Astrocyte (in vitro differentiated cells and primary cell): ENCODE results near the gene RNU5B-1. TPM values are rescaled to one million over a fixed set of nuclear protein-coding genes. Genes with fewer than 3 reads are reported as not detected.

Experiments
- DNase-seq: peaks from one replicate; pipeline ENCODE4 v3.0.0-alpha.2; 2010; ENCODE audit warnings: low read depth
- FAIRE-seq: peaks from 2 replicates; lab custom pipeline; 2011; peaks lifted over from hg19 to GRCh38; lab: Jason Lieb, UNC
- H2AFZ ChIP-seq: 2 replicates; pipeline ENCODE4 v1.6.0; 2012; ENCODE audit warnings: low read depth, low read length, inconsistent platforms
- H3K27ac ChIP-seq: 2 replicates; pipeline ENCODE4 v1.5.1; 2011; ENCODE audit warnings: low read depth, low read length, inconsistent platforms
- H3K27me3 ChIP-seq: 2 replicates; pipeline ENCODE4 v1.6.0; 2011; ENCODE audit warnings: low read length, inconsistent platforms; ENCODE audit not compliant: insufficient read depth
- H3K36me3 ChIP-seq: 2 replicates; pipeline ENCODE4 v1.5.1; 2011; ENCODE audit warnings: low read length, inconsistent platforms; ENCODE audit not compliant: insufficient read depth
- H3K4me1 ChIP-seq: 2 replicates; pipeline ENCODE4 v1.5.1; 2011; ENCODE audit warnings: low read length, inconsistent platforms; ENCODE audit not compliant: insufficient read depth
- H3K4me2 ChIP-seq: 2 replicates; pipeline ENCODE4 v1.6.0; 2012; ENCODE audit warnings: low read length, inconsistent platforms
- H3K4me3 ChIP-seq: 2 replicates; pipeline ENCODE4 v1.5.1; 2011; ENCODE audit warnings: low read depth, mild to moderate bottlenecking, low read length, inconsistent platforms; ENCODE audit not compliant: insufficient read depth
- H3K79me2 ChIP-seq: 2 replicates; pipeline ENCODE4 v1.6.0; 2012; ENCODE audit warnings: mild to moderate bottlenecking, low read length, inconsistent platforms; ENCODE audit not compliant: insufficient read depth
- H3K9ac ChIP-seq: 2 replicates; pipeline ENCODE4 v1.6.0; 2012; ENCODE audit warnings: mild to moderate bottlenecking, low read length, inconsistent platforms
- H3K9me3 ChIP-seq: 2 replicates; pipeline ENCODE4 v1.5.1; 2012; ENCODE audit warnings: low read depth, mild to moderate bottlenecking, low read length, inconsistent platforms; ENCODE audit not compliant: insufficient read depth
- H4K20me1 ChIP-seq: 2 replicates; pipeline ENCODE4 v1.6.0; 2012; ENCODE audit warnings: low read length, inconsistent platforms; ENCODE audit not compliant: insufficient read depth
- H3K27ac Mint-ChIP-seq: one replicate; pipeline ENCODE4 v1.8.0; 2021; ENCODE audit warnings: mild to moderate bottlenecking, mixed read lengths; ENCODE audit not compliant: unreplicated experiment
- H3K27me3 Mint-ChIP-seq: one replicate; pipeline ENCODE4 v1.8.0; 2021; ENCODE audit warnings: low read depth, mixed read lengths; ENCODE audit not compliant: unreplicated experiment
- H3K36me3 Mint-ChIP-seq: one replicate; pipeline ENCODE4 v1.8.0; 2021; ENCODE audit warnings: low read depth, mixed read lengths; ENCODE audit not compliant: unreplicated experiment
- H3K4me1 Mint-ChIP-seq: one replicate; pipeline ENCODE4 v1.8.0; 2021; ENCODE audit warnings: low read depth, mixed read lengths; ENCODE audit not compliant: unreplicated experiment
- H3K4me3 Mint-ChIP-seq: one replicate; pipeline ENCODE4 v1.8.0; 2021; ENCODE audit warnings: mild to moderate bottlenecking, moderate library complexity, mixed read lengths; ENCODE audit not compliant: unreplicated experiment
- H3K9me3 Mint-ChIP-seq: one replicate; pipeline ENCODE4 v1.8.0; 2021; ENCODE audit warnings: mild to moderate bottlenecking, mixed read lengths; ENCODE audit not compliant: unreplicated experiment
- CTCF ChIP-seq: IDR thresholded peaks from 2 replicates; pipeline ENCODE4 v1.5.1; 2011; ENCODE audit warnings: low read depth, mild to moderate bottlenecking, inconsistent platforms, low read length, moderate library complexity; ENCODE audit not compliant: insufficient read depth
- EZH2 ChIP-seq: IDR thresholded peaks from 2 replicates; pipeline ENCODE4 v1.6.1; 2012; ENCODE audit warnings: mild to moderate bottlenecking, low read length, inconsistent platforms; ENCODE audit not compliant: insufficient read depth
- total RNA-seq: library from RNA; stranded (reverse); gene quantifications from 2 replicates; pipeline ENCODE4 v1.2.1, GENCODE V29; 2021

The RNU5B-1 gene
- total RNA-seq, 1 donor from 2014 or later = 11.7 TPM

- H3K27me3 ChIP-seq = peaks cover 18% of the 10 kb centered on the region
- H3K27ac Mint-ChIP-seq = no peak overlapping the region
- no peak for DNase-seq
- no peaks in the 10 kb centered on the region for H3K36me3 ChIP-seq
- no peak for FAIRE-seq
- peaks cover 16% of the 10 kb centered on the region for H3K4me1 Mint-ChIP-seq
- no peak overlapping the region for H3K9ac ChIP-seq
- no peak overlapping the region for H3K27ac ChIP-seq
- no peaks in the 10 kb centered on the region for H3K4me1 ChIP-seq
- no peaks in the 10 kb centered on the region for H3K79me2 ChIP-seq
- TF ChIP-seq EZH2 (no peak), CTCF (no peak)
- no peak overlapping the region for H3K4me2 ChIP-seq
- H3K4me3 ChIP-seq = no peak overlapping the region
- H4K20me1 ChIP-seq = no peaks in the 10 kb centered on the region
- no peak overlapping the region for H2AFZ ChIP-seq
- H3K9me3 ChIP-seq = no peaks in the 10 kb centered on the region
- H3K4me3 Mint-ChIP-seq = peak overlapping the region; percentile 50
- H3K36me3 Mint-ChIP-seq = peaks cover 2% of the 10 kb centered on the region
- H3K9me3 Mint-ChIP-seq = no peaks in the 10 kb centered on the region
- H3K27me3 Mint-ChIP-seq = peaks cover 29% of the 10 kb centered on the region
These were observed 31.0 kb downstream of the RNU5B-1 start for GRCh38 chr15:65335278-65336055.

- Histone ChIP-seq H2AFZ (no peak overlapping the region), H3K4me3 (no peak overlapping the region), H3K27me3 (peaks cover 18% of the 10 kb centered on the region), H3K27ac (no peak overlapping the region), H3K79me2 (no peaks in the 10 kb centered on the region), H3K4me1 (no peaks in the 10 kb centered on the region), H3K9me3 (no peaks in the 10 kb centered on the region), H4K20me1 (no peaks in the 10 kb centered on the region), H3K36me3 (no peaks in the 10 kb centered on the region), H3K4me2 (no peak overlapping the region), H3K9ac (no peak overlapping the region)
- H3K36me3 Mint-ChIP-seq = no peaks in the 10 kb centered on the region
- peaks cover 20% of the 10 kb centered on the region for H3K27me3 Mint-ChIP-seq
- peaks cover 16% of the 10 kb centered on the region for H3K4me1 Mint-ChIP-seq
- TF ChIP-seq EZH2 (no peak), CTCF (no peak)
- no peak overlapping the region for H3K27ac Mint-ChIP-seq
- no peaks in the 10 kb centered on the region for H3K9me3 Mint-ChIP-seq
- FAIRE-seq = no peak
- DNase-seq = no peak
- no peak overlapping the region for H3K4me3 Mint-ChIP-seq
These were observed 32.3 kb downstream of the RNU5B-1 start for GRCh38 chr15:65336493-65337435.
